Measurements from ENCODE around the gene NIPAL1.

NIPAL1 gene

DNA sequence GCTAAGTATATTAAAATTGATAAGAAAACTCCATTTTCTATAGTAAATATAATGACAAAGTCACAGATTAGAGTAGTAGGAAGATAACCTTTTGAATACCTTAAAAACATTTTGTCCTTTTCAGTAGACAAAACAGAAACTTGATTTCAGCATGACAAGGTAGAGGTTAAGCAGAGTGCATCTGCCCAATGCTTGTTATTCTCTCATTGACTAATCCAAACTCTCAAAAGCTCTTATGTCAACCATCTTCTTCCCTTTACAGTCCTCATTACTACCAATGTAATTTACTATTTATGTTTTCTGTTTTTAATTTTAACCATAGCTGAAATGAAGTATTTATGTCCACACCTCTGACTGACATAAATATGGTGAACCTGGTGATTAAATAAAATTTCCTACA, 11.1 kb downstream of the NIPAL1 start:
- no peak for DNase-seq (ENCODE audit: low read depth in 2 of 2)

DNA sequence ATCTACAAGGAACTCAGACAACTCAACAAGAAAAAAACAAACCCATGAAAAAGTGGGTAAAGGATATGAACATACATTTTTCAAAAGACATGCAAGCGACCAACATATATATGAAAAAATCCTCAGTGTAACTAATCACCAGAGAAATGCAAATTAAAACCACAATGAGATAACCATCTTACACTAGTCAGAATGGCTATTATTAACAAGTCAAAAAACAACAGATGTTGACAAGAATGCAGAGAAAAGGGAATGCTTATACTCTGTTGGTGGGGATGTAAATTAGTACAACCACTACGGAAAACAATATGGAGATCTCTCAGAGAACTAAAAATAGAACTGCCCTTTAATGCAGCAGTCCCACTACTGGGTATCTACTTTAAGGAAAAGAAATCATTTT, 12.1 kb downstream of the NIPAL1 start:
- no peak for DNase-seq (ENCODE audit: low read depth in 2 of 2)

DNA sequence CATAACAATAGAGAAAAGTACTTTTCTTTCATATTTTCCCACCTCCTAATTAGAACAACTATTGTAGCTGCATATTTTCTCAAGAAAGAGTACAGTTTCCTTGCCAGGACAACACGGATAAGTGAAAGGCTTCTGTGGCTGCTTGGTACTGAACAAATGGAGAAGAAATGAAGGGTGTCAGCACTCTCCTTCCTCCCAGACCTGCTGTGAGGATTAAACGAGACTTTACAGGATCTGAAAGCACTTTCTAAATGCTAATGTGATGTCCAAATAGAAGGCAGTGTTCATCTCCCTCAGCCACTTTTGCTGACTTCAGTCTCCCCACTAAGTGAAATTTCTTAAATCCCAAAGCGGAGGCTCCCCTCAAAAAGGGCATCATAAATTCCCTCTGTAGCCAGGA, 13.9 kb downstream of the NIPAL1 start:
- no peak for DNase-seq (ENCODE audit: low read depth in 2 of 2)

DNA sequence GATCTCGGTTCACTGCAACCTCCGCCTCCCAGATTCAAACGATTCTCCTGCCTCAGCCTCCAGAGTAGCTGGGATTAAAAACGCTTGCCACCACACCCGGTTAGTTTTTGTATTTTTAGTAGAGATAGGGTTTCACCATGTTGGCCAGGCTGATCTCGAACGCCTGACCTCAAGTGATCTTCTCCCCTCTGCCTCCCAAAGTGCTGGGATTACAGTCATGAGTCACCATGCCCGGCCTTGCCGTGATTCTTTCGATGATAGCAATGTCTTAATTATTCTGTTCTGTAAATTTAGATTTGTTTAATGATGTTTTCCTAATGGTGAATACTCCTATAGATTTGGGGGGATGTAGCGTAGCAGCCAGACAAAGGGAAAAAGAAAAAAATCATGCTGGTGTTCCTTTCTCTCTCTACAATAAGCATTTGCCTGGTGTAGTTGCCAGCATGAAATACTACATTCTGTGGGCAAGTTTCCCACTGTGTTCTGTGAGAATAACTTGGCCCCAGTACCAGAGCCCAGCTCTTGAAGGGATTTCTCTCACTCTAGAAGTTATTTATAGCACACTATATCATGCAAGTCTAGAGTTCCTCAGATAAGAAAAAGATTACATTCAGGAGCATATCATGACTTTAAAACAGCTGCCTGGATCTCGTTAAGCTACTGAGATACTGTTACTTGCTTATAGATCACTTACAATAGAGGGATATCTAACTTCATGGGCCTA, 15.4 kb downstream of the NIPAL1 start:
- DNase-seq (ENCODE audit: low read depth in 2 of 2), result no peak

DNA sequence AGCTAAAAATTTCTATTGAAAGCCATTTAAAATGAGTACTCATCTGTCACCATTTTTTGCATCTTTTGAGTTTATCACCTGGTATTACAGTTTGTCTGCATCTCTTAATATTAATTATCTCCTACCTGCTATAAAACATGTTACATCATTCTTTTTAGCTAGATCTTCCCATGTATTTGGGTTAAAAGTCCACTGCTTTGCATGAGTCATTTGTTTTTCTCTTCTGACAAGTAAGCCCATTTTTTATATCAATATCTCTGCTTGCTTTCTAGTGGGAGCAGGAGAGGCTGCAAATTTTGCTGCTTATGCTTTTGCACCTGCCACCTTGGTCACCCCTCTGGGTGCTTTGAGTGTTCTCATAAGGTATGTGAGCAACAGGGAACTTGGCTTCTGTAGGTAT, 16.1 kb downstream of the NIPAL1 start:
- no peak for DNase-seq (ENCODE audit: low read depth in 2 of 2)

DNA sequence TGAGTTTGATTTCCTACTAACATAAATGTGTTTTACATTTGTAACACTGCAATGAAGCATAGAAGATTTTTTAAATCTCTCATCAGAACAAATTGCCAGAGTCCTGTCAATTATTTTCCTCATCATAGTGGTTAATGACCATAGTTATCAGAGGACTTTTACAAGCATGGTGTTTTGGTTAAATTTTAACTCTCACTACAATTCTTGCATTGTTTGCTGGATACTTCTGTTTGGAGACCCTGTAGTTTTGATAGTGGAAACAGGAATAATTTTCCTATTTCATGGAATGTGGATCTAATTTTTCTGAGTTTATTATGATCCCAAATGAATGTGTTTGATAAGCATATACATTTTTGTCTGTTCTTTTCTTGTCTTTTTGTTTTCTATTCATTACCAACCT, 16.8 kb downstream of the NIPAL1 start:
- DNase-seq (ENCODE audit: low read depth in 2 of 2), result no peak

DNA sequence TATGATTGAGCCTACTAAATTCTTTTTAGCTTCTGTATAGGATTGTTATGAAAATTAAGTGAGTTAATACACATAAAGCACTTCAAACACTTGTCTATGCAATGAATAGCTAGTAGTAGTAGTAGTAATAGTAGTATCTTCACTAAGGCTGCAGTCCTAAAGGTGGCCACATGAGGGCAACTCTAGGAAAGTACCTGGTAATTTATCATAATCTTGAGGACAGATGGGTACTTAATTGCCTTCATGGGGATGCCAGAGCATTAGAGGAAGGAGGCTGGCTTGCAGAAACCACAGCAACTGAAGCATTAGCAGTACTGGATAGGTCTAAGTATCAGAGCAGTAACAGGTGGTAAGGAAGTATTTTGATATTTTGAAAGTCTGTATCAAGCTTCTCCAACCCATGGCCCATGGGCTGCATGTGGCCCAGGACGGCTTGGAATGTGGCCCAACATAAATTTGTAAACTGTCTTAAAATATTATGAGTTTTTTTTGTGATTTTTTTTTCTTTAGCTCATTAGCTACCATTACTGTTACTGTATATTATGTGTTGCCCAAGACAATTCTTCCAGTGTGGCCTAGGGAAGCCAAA, 17.3 kb downstream of the NIPAL1 start:
- peak in 1 of 2 donors; percentile 42 for DNase-seq (ENCODE audit: low read depth in 2 of 2)

DNA sequence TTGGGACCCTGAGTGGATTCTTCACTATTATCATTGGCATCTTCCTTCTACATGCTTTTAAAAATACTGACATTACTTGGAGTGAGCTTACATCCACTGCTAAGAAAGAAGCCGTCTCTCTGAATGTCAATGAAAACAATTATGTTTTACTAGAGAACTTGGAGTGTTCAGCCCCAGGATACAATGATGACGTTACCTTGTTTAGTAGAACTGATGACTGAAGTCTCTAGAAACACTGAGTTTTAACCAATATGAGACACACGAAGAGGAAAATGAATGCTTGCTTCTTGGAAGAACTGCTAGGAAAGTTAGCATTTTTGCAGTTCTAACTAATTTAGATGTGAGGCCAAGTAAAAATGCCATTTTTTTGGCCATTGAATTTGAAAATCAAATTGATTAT, 19.4 kb downstream of the NIPAL1 start:
- DNase-seq (ENCODE audit: low read depth in 2 of 2), result no peak

DNA sequence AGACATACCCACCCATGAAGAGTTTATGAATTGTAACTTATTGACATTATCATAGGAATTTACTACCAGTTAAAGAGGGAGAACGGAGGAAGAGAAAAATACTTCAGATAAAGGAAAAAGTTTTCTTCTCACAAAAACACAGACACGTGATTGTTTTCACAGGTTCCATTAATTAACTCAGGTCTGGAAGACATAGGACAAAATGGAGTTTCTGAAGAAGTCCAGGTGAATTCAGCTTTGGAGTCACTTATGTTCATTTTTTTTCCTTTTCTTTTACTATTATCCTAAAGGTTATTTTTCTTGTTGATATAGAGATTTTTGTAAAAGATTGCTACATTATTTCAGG, 20.5 kb downstream of the NIPAL1 start:
- no peak for DNase-seq (ENCODE audit: low read depth in 2 of 2)

DNA sequence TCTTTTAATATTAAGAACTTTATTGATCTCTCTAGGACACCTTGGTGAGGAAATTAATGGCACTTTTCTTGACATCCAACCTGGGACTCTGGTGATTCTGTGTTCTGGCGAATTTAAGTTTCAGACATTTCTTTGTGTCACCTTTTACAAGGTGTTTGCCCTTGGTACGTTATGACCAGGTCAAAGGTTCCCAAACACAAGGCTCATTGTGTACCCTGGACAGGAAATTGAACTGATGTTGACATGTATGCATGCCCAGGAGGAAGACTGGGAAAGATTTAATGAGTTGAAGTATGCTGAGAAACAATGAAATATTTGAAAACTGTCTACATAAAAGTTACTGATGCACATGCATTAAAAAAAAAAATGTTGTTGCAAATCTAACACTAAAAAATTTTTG, 22.1 kb downstream of the NIPAL1 start:
- DNase-seq (ENCODE audit: low read depth in 2 of 2), result no peak

DNA sequence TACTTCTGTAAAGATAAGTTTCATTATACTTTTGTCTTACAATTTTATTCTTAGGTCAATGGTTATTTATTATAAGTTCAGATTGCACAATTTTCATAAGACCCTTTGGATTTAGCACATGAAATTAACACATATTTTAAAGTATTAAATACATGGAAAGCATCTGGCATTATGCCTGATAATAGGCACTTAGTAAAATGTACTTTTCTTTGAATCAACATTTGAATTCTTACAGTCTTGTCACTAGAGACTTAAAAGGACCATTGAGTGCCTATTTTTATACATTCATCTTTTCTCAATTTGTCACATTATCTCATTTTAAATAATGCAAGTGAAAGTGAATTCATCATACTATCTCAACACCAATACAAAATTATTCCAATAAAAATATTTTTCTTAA, 23.0 kb downstream of the NIPAL1 start:
- DNase-seq (ENCODE audit: low read depth in 2 of 2), result no peak

DNA sequence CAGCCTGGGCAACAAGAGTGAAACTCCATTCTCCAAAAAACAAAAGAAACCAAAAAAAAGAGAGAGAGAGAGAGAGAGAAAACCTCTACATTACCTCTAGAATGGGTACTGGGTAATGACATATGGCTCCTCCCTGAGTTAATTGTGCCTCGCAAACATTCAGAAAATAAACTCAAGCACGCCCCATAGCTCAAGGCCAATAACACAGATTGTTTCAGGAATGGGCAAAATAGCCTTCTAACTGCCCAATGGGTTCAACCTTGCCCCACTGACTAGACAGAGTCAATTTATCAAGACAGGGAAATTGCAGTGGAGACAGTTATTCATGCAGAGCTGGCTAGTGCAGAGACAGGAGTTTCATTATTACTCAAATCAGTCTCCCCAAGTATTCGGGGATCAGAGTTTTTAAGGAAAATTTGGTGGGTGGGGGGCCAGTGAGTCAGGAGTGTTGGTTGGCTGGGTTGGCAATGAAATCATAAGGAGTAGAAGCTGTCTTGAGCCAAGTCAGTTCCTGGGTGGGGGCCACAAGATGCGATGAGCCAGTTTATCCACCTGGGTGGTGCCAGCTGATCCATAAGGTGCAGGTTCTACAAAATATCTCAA, 25.1 kb downstream of the NIPAL1 start:
- peak in 1 of 2 donors; percentile 30 for DNase-seq (ENCODE audit: low read depth in 2 of 2)

DNA sequence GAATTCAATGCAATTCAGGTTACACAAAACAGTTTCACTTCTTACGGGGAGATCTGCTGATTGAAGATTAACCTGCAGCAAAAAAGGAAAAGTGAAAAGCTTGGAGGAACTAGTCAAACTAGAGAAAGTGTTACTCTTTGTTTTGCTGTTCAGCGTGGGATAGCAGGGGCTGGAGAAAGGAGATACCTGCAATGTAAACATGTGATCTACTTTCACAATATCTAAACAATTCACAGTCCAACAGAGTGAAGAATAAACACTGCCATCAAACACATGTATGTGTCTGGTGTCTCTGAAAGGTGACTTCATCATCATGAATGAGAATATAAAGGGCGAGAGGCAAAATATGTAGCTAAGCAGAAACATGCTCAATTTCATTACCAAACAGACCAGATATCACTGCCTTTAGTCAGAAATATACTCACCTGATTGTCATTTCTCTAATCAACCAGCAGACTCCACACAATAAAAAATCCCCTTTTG, 26.4 kb downstream of the NIPAL1 start:
- no peak for DNase-seq (ENCODE audit: low read depth in 2 of 2)

DNA sequence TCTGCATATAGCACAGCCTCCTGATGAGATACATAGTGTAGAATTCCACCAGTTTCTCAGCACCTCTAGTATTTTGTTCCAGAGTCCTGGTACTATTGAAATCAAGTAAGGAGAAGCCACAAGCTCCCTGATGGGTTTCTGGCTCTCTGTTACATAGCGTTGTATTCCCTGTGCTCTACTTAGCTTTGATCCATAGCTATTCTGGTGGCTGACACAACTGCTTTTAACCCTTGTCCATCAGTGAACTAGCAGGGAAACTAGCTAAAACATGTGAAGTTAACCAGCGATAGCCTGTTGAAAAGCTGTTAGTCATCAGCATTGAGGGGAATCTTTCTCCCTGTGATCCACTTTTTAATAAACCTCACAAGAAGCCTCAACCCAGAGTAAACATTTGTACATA, 26.9 kb downstream of the NIPAL1 start:
- no peak for DNase-seq (ENCODE audit: low read depth in 2 of 2)

DNA sequence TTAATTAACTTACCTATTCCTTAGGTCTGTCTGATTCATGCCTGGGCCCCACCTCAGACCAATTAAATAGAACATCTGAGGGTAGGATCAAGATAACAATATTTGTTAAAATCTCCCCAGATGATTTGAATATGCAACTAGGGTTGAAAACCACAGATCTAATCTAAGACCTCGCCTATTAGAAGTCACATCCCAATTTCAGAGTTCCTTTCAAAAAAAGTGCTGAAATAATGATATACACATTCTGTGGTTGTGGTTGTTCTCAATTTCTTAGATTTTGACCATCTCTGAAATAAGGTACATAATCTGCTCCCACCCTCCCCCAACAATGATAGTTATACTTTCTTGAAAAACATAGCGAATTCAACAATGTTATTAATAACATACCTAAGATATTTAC, 27.7 kb downstream of the NIPAL1 start:
- DNase-seq (ENCODE audit: low read depth in 2 of 2), result no peak

DNA sequence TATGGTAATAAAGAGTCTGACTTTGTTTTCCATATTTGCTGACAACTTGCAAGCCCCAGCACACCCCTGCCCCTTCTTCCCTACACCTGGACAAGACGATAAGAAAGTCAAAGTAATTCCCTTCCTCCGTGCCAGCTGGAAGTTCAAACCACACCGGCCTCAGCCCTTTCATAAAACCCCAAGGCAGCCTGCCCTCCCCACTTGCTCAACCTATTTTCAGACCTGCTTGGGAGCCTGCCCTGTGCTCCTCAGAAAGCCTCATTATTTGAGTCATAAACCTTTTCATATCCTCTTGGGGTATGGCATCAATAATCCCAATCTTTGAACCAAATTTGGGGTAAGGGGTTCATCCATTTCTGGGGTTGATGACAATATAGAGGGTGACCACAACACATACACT, 29.5 kb downstream of the NIPAL1 start:
- no peak for DNase-seq (ENCODE audit: low read depth in 2 of 2)

DNA sequence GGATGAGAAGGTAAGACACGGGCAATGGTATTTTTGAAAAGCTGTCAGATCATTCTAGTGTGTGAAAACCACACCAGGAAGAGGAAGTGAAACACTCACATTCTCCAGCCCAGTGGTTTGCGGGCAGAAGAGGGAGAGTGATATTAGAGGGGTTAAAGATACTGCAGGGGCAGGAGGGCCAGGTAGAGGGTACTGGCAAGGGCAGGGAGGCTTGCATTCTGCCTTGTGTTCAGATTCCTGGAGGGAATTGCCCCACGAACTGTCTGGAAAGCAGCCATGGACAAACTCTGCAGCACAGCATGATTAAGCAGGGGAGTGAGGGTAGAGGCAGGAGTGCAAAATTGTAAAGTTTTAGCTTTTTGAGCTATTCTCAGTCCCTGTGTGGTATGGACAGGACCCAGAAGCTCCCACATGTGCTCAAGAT, 30.9 kb downstream of the NIPAL1 start:
- DNase-seq (ENCODE audit: low read depth in 2 of 2), result peak; percentile 71 to 79

DNA sequence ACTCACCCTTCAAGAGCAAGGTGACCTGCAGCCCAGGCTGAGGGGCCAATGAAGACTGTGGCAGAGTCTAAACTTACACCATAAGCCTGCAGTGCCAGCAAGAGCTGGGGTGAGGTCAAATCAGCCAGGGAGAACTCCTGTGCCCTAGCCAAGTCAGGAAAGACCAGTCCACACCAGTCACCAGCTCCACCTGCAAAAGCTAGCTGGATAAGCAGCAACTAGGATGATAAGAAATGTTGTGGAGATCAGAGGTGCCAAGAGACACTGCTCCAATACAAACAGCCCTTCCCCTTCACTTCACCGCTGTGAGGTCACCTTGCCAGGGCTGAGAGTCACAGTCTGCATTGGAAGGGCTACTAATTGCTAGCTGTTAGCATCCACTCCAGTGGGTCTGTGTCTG, 31.3 kb downstream of the NIPAL1 start:
- DNase-seq (ENCODE audit: low read depth in 2 of 2), result no peak

DNA sequence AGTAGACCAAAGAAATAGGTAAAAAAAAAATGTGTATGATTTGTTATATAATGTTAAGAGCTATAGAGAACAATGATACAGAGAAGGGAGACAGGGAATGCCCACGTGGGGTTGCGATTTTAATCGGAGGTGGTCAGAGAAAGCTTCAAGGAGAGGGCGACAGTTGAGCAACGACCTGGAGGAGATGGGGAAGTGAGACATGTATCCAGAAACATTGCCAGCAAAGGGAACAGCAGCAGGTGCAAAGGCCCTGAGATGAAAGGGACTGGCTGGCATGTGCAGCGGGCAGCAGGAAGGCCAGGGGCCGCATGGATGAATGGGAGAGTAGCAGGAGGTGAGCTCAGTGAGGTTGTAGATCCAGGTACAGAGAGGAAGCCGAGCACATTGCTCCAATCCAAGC, 32.9 kb downstream of the NIPAL1 start:
- DNase-seq (ENCODE audit: low read depth in 2 of 2), result no peak

DNA sequence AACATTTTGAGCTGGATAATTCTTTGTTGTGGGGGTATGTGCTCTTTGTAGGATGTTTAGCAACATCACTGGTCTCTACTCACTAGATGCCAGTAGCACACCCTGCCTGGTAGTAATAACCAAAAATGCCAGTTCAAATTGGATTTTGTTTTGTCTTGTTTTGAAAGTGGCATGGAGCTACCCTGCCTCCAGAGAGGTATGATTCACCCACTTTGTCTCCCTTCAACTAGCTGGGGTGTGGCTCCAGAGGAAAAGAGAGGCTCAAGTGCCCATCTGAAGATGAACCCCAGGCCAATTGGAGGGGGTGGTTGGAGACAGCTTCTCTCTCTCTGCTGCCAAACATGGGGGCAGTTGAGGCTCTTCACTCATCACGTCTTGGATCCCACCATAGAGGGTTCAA, 34.5 kb downstream of the NIPAL1 start:
- DNase-seq (ENCODE audit: low read depth in 2 of 2), result no peak

DNA sequence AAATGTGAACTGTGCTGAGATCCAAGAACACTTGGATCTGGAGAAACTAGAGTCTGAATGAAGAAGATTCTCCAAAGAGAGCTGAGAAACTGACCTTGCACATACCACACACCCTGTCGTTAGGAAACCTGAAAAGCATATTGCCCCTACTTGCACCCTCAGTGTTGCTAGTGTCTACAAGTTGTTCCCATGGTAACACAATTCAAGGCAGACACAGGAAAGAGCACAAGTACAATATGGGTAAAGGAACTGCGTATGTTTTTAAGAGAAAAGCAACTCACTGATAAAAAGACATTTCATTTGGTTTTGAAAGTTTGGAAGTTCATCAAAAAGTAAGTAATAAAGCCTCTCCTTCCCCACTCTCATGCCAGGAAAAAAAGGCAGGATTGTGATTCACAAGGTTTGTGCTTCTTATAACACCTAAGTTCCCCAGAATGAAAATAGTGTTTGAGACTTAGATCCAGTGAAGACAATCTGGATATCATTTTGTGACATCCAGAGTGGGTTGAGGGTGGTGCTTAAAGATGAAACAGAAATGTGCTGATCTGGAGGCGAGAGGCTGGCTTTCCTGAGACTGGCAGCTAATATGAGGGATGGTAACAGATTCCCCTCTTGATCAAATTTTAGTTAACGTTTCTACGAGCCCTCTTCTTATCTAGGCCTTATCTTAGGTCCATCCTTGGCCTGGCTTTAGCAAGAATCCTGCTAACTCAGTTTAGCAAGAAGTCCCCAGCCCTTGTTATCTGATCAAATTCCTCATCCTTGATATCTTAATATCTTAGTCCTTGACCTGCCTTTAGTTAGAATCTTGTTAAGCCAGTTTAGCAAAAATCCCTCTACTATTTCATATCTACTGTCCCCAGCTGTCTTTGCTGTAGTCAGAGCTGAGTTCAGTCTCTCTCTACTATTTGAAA, 42.3 kb downstream of the NIPAL1 start:
- no peak for DNase-seq (ENCODE audit: low read depth in 2 of 2)

DNA sequence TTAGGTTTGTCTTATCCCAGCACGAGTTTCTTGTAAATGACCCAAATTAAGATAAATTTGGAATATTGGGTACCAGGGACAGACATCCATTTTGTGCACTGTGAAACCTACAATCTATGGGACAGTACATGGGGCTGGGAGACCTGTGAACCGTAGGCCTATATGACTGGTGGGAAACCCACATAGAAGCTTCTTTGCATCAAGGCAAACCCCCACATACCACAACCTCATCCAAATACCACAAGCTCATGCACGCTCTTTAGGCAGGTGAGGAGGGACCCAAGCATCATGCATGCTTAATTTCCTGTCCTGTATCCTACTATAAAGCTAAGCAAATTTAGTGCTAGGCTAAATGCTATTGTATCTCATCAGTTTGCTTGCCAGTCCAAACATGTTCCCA, 47.8 kb downstream of the NIPAL1 start:
- no peak for DNase-seq (ENCODE audit: low read depth in 2 of 2)
